CD14-positive monocyte (primary cell): ENCODE data around the gene GRK1. TPM values are rescaled to one million over a fixed set of nuclear protein-coding genes. Genes with fewer than 3 reads are reported as not detected.

Experiments used
- DNase-seq, 3 donors: peaks; one replicate each; pipeline ENCODE4 v3.0.0-alpha.2; 2011 to 2022
- H2AFZ ChIP-seq: 2 replicates; pipeline ENCODE4 v1.6.0; 2012; ENCODE audit warnings: mild to moderate bottlenecking, low read depth, low read length, inconsistent platforms; ENCODE audit not compliant: insufficient read depth, poor library complexity, severe bottlenecking
- H3K27ac ChIP-seq, 2 donors: 1 replicate in 1 of 2; 2 replicates in 1 of 2; pipeline ENCODE4 v1.5.1; 2012 to 2013; ENCODE audit warnings: low read length in 2 of 2, control low read depth in 1 of 2, inconsistent platforms in 1 of 2, low read depth in 1 of 2, mild to moderate bottlenecking in 1 of 2
- H3K27me3 ChIP-seq, 2 donors: one replicate each; pipeline versions ENCODE4 v1.6.0 to v1.6.1; 2011 to 2013; ENCODE audit warnings: low read length in 2 of 2; ENCODE audit not compliant: control insufficient read depth in 2 of 2, insufficient read depth in 2 of 2
- H3K36me3 ChIP-seq, 2 donors: replicated peaks in 1 of 2; 1 replicate in 1 of 2; 2 replicates in 1 of 2; pipeline versions ENCODE4 v1.5.1 to v1.6.1; 2012 to 2013; ENCODE audit warnings: low read length in 2 of 2, control low read depth in 1 of 2, inconsistent platforms in 1 of 2, mild to moderate bottlenecking in 1 of 2; ENCODE audit not compliant: insufficient read depth in 2 of 2, control insufficient read depth in 1 of 2
- H3K4me1 ChIP-seq, 2 donors: 1 replicate in 1 of 2; 2 replicates in 1 of 2; pipeline versions ENCODE4 v1.5.1 to v1.6.1; 2012 to 2013; ENCODE audit warnings: low read length in 2 of 2, control low read depth in 1 of 2, inconsistent platforms in 1 of 2, mild to moderate bottlenecking in 1 of 2, moderate library complexity in 1 of 2; ENCODE audit not compliant: insufficient read depth in 2 of 2, control insufficient read depth in 1 of 2
- H3K4me2 ChIP-seq: replicated peaks from 2 replicates; pipeline ENCODE3; 2012; ENCODE audit warnings: low read length, moderate library complexity, mild to moderate bottlenecking; ENCODE audit not compliant: poor library complexity, severe bottlenecking; ENCODE audit errors: extremely low read depth
- H3K4me3 ChIP-seq, 3 experiments: fragments of 200-600 bp in 1 of 3; sonication (generic) in 1 of 3; replicated peaks in 1 of 3; 1 replicate in 2 of 3; 2 replicates in 1 of 3; pipeline ENCODE4 v1.5.1; 2011 to 2013; ENCODE audit warnings: low read length in 3 of 3, mild to moderate bottlenecking in 3 of 3, control low read depth in 2 of 3, low read depth in 2 of 3, inconsistent platforms in 1 of 3, moderate library complexity in 1 of 3
- H3K79me2 ChIP-seq: 2 replicates; pipeline ENCODE4 v1.6.0; 2012; ENCODE audit warnings: mild to moderate bottlenecking, control low read depth, inconsistent platforms, low read length, moderate library complexity; ENCODE audit not compliant: insufficient read depth
- H3K9ac ChIP-seq: 2 replicates; pipeline ENCODE4 v1.6.0; 2017; ENCODE audit warnings: low read length, mild to moderate bottlenecking; ENCODE audit not compliant: insufficient read depth, poor library complexity, severe bottlenecking
- H3K9me3 ChIP-seq, 2 donors: replicated peaks in 1 of 2; 1 replicate in 1 of 2; 2 replicates in 1 of 2; pipeline versions ENCODE4 v1.5.1 to v1.6.1; 2012 to 2013; ENCODE audit warnings: low read length in 2 of 2, control low read depth in 1 of 2; ENCODE audit not compliant: control insufficient read depth in 1 of 2, insufficient read depth in 1 of 2
- H4K20me1 ChIP-seq: 2 replicates; pipeline ENCODE4 v1.6.0; 2012; ENCODE audit warnings: mild to moderate bottlenecking, low read length, control low read depth, moderate library complexity; ENCODE audit not compliant: insufficient read depth
- H3K27ac Mint-ChIP-seq, 7 donors: one replicate each; pipeline ENCODE4 v1.8.0; 2020; ENCODE audit warnings: mild to moderate bottlenecking in 7 of 7, mixed read lengths in 7 of 7, moderate library complexity in 6 of 7, inconsistent platforms in 2 of 7
- H3K27me3 Mint-ChIP-seq, 3 donors: one replicate each; pipeline ENCODE4 v1.8.0; 2021 to 2022; ENCODE audit warnings: low read depth in 3 of 3, mild to moderate bottlenecking in 3 of 3, mixed read lengths in 3 of 3, moderate library complexity in 3 of 3, inconsistent platforms in 1 of 3
- H3K36me3 Mint-ChIP-seq, 2 donors: one replicate each; pipeline ENCODE4 v1.8.0; 2020; ENCODE audit warnings: mixed read lengths in 2 of 2, inconsistent platforms in 1 of 2, mild to moderate bottlenecking in 1 of 2
- H3K4me1 Mint-ChIP-seq: one replicate; pipeline ENCODE4 v1.8.0; 2020; ENCODE audit warnings: mild to moderate bottlenecking, mixed read lengths
- H3K4me3 Mint-ChIP-seq, 2 donors: one replicate each; pipeline ENCODE4 v1.8.0; 2020; ENCODE audit warnings: mild to moderate bottlenecking in 2 of 2, mixed read lengths in 2 of 2, moderate library complexity in 1 of 2
- H3K9me3 Mint-ChIP-seq, 7 donors: one replicate each; pipeline ENCODE4 v1.8.0; 2020 to 2022; ENCODE audit warnings: mixed read lengths in 7 of 7, mild to moderate bottlenecking in 6 of 7, moderate library complexity in 6 of 7, inconsistent platforms in 2 of 7
- WGBS: methylation state at CpG from one replicate; pipeline ENCODE4 v1.1.5; 2013; ENCODE audit warnings: missing lambda C conversion rate; ENCODE audit not compliant: insufficient coverage; 5-methylcytosine and 5-hydroxymethylcytosine counted together
- intact Hi-C, 2 donors: fragments of 100-400 bp; cut with micrococcal nuclease; formaldehyde crosslinking; loops; one replicate each; pipeline versions ENCODE4 v1.15.0 to v1.15.1; 2023
- polyA plus RNA-seq, 3 donors: library from polyadenylated mRNA; depleted of rRNA in 1 of 3; unstranded in 2 of 3; stranded (reverse) in 1 of 3; fragments of 300-500 nt in 2 of 3; fragments of >200 nt in 1 of 3; fragmentation: Illumina TruSeq in 2 of 3; gene quantifications; 1 replicate in 2 of 3; 2 replicates in 1 of 3; pipeline ENCODE4 v1.2.3, GENCODE V29; 2012 to 2021
- TF ChIP-seq, protein P1 (sequence below): fragments of 200-600 bp; IDR thresholded peaks from one replicate; pipeline ENCODE4 v1.8.0; 2022; ENCODE audit warnings: antibody characterized with exemption, mild to moderate bottlenecking

GRK1 gene
- polyA plus RNA-seq, 3 donors, result not detected

GRCh38 chr13:113660066-113660465 lies 7.0 kb upstream of the GRK1 start:
- H3K9ac ChIP-seq, result no peak overlapping the region
- H2AFZ ChIP-seq, result no peak overlapping the region
- peaks cover 7 to 22% of the 10 kb centered on the region in 2 donors for H3K9me3 ChIP-seq
- no peak overlapping the region for H3K4me2 ChIP-seq
- no peaks in the 10 kb centered on the region for H3K4me1 Mint-ChIP-seq
- H3K4me1 ChIP-seq, result no peaks in the 10 kb centered on the region
- H3K4me3 Mint-ChIP-seq, result no peak overlapping the region
- no peak overlapping the region for H3K4me3 ChIP-seq
- H3K79me2 ChIP-seq, result no peaks in the 10 kb centered on the region
- WGBS, result 88% methylated on average over 1 of the region's 3 CpGs
- peaks cover 10 to 24% (median 15%) of the 10 kb centered on the region in 7 donors for H3K9me3 Mint-ChIP-seq
- H3K27ac ChIP-seq, result no peak overlapping the region
- H3K36me3 Mint-ChIP-seq, result no peaks in the 10 kb centered on the region
- no peak overlapping the region for H3K27ac Mint-ChIP-seq
- H3K36me3 ChIP-seq, result no peaks in the 10 kb centered on the region
- no peak for DNase-seq
- no peaks in the 10 kb centered on the region for H4K20me1 ChIP-seq
- H3K27me3 Mint-ChIP-seq, result peaks cover 0 to 6% (median 2%) of the 10 kb centered on the region in 3 donors
- intact Hi-C loops, result no loop called here
- no peaks in the 10 kb centered on the region for H3K27me3 ChIP-seq
- TF ChIP-seq, protein P1, sequence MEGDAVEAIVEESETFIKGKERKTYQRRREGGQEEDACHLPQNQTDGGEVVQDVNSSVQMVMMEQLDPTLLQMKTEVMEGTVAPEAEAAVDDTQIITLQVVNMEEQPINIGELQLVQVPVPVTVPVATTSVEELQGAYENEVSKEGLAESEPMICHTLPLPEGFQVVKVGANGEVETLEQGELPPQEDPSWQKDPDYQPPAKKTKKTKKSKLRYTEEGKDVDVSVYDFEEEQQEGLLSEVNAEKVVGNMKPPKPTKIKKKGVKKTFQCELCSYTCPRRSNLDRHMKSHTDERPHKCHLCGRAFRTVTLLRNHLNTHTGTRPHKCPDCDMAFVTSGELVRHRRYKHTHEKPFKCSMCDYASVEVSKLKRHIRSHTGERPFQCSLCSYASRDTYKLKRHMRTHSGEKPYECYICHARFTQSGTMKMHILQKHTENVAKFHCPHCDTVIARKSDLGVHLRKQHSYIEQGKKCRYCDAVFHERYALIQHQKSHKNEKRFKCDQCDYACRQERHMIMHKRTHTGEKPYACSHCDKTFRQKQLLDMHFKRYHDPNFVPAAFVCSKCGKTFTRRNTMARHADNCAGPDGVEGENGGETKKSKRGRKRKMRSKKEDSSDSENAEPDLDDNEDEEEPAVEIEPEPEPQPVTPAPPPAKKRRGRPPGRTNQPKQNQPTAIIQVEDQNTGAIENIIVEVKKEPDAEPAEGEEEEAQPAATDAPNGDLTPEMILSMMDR, result no peak

- no peak for DNase-seq
- H3K4me1 ChIP-seq, result no peaks in the 10 kb centered on the region
- TF ChIP-seq, protein P1, result no peak
- H4K20me1 ChIP-seq, result no peaks in the 10 kb centered on the region
- H3K27me3 Mint-ChIP-seq, result peaks cover 0 to 15% (median 2%) of the 10 kb centered on the region in 3 donors
- intact Hi-C loops, result no loop called here
- no peak overlapping the region for H2AFZ ChIP-seq
- no peaks in the 10 kb centered on the region for H3K36me3 ChIP-seq
- H3K9ac ChIP-seq, result no peak overlapping the region
- no peak overlapping the region for H3K27ac Mint-ChIP-seq
- H3K79me2 ChIP-seq, result no peaks in the 10 kb centered on the region
- no peaks in the 10 kb centered on the region for H3K4me1 Mint-ChIP-seq
- no peak overlapping the region for H3K27ac ChIP-seq
- H3K36me3 Mint-ChIP-seq, result no peaks in the 10 kb centered on the region
- H3K27me3 ChIP-seq, result no peaks in the 10 kb centered on the region
- no CpG with 5 or more reads among the region's 2 CpGs for WGBS
- no peak overlapping the region for H3K4me2 ChIP-seq
- no peak overlapping the region for H3K4me3 Mint-ChIP-seq
- no peak overlapping the region for H3K4me3 ChIP-seq
- H3K9me3 Mint-ChIP-seq, result peaks cover 12 to 24% (median 17%) of the 10 kb centered on the region in 7 donors
- H3K9me3 ChIP-seq, result peaks cover 14 to 22% of the 10 kb centered on the region in 2 donors
Observed at GRCh38 chr13:113661509-113661908, 5.5 kb upstream of the GRK1 start.
